HepG2 (cell line): ENCODE results near the gene NKD1. TPM values are rescaled to one million over a fixed set of nuclear protein-coding genes. Genes with fewer than 3 reads are reported as not detected.

Source experiments
- CEBPB ChIP-seq: IDR thresholded peaks from 2 replicates; pipeline ENCODE4 v1.6.1; 2011; ENCODE audit warnings: low read depth, low read length, improper control_type of control experiment, borderline replicate concordance
- CTCF ChIP-seq: sonication (generic); formaldehyde crosslinking; IDR thresholded peaks from 2 replicates; pipeline ENCODE4 v1.5.0; 2020; ENCODE audit warnings: mild to moderate bottlenecking, missing genetic modification reagents, moderate library complexity
- DZIP1 ChIP-seq: sonication (generic); formaldehyde crosslinking; IDR thresholded peaks from 2 replicates; pipeline ENCODE4 v1.5.0; 2020; ENCODE audit warnings: mild to moderate bottlenecking, missing genetic modification reagents
- HIVEP1 ChIP-seq: sonication (generic); formaldehyde crosslinking; IDR thresholded peaks from 2 replicates; pipeline ENCODE4 v1.4.0; 2020; ENCODE audit warnings: mild to moderate bottlenecking, missing genetic modification reagents
- HNRNPL ChIP-seq: fragments of 200-400 bp; formaldehyde crosslinking; IDR thresholded peaks from 2 replicates; pipeline ENCODE4 v1.6.1; 2017; ENCODE audit warnings: mild to moderate bottlenecking, low read depth, low read length
- HOXA7 ChIP-seq: sonication (generic); formaldehyde crosslinking; IDR thresholded peaks from 2 replicates; pipeline ENCODE4 v1.8.1; 2022; ENCODE audit warnings: mild to moderate bottlenecking, missing genetic modification reagents, moderate library complexity
- MAFF ChIP-seq: IDR thresholded peaks from 2 replicates; pipeline ENCODE4 v1.6.1; 2011; ENCODE audit warnings: low read depth, low read length, improper control_type of control experiment
- MAZ ChIP-seq, 2 experiments: sonication (generic) in 1 of 2; formaldehyde crosslinking in 1 of 2; IDR thresholded peaks; 2 replicates each; pipeline versions ENCODE4 v1.5.0 to v1.6.1; 2012 to 2020; ENCODE audit warnings: low read depth in 2 of 2, mild to moderate bottlenecking in 2 of 2, borderline replicate concordance in 1 of 2, improper control_type of control experiment in 1 of 2, low read length in 1 of 2, missing genetic modification reagents in 1 of 2, moderate library complexity in 1 of 2
- NFE2L1 ChIP-seq: sonication (generic); formaldehyde crosslinking; IDR thresholded peaks from 2 replicates; pipeline ENCODE4 v1.4.0; 2020; ENCODE audit warnings: missing genetic modification reagents, mild to moderate bottlenecking, borderline replicate concordance
- RBM39 ChIP-seq: fragments of 200-400 bp; formaldehyde crosslinking; IDR thresholded peaks from one replicate; pipeline ENCODE4 v1.6.1; 2018; ENCODE audit warnings: antibody characterized with exemption, mild to moderate bottlenecking, low read depth, low read length; ENCODE audit not compliant: poor library complexity, severe bottlenecking
- TBX2 ChIP-seq: sonication (generic); formaldehyde crosslinking; IDR thresholded peaks from 2 replicates; pipeline ENCODE4 v1.5.0; 2020; ENCODE audit warnings: missing genetic modification reagents, mild to moderate bottlenecking, borderline replicate concordance
- ZBTB7A ChIP-seq: sonication (generic); formaldehyde crosslinking; IDR thresholded peaks from 2 replicates; pipeline ENCODE4 v1.8.0; 2022; ENCODE audit warnings: mild to moderate bottlenecking, missing genetic modification reagents
- ZMYM2 ChIP-seq: sonication (generic); formaldehyde crosslinking; IDR thresholded peaks from 2 replicates; pipeline ENCODE4 v1.8.0; 2022; ENCODE audit warnings: mild to moderate bottlenecking, missing genetic modification reagents
- ZNF296 ChIP-seq: sonication (generic); formaldehyde crosslinking; conservative IDR thresholded peaks from 2 replicates; pipeline ENCODE4 v1.5.0; 2020; ENCODE audit warnings: mild to moderate bottlenecking, missing genetic modification reagents
- ZNF382 ChIP-seq: sonication (generic); formaldehyde crosslinking; IDR thresholded peaks from 2 replicates; pipeline ENCODE4 v1.5.0; 2020; ENCODE audit warnings: missing genetic modification reagents, mild to moderate bottlenecking, borderline replicate concordance
- polyA plus RNA-seq, 8 experiments: library from polyadenylated mRNA; depleted of rRNA in 3 of 8; stranded (reverse) in 7 of 8; unstranded in 1 of 8; fragments of >200 nt; fragmentation: Illumina TruSeq in 4 of 8; extraction: Trizol in 4 of 8; gene quantifications; 2 replicates each; pipeline versions ENCODE4 v1.2.1 to v1.2.3, GENCODE V29; 2011 to 2016; ENCODE audit warnings: low read depth in 4 of 8, missing spikeins in 1 of 8, mixed read lengths in 1 of 8; ENCODE audit not compliant: insufficient read depth in 1 of 8
- total RNA-seq, 5 experiments: library from RNA; depleted of rRNA; stranded (reverse); fragments of >200 nt; fragmentation: Illumina TruSeq; extraction: Trizol; gene quantifications; 2 replicates each; pipeline ENCODE4 v1.2.3, GENCODE V29; 2016; ENCODE audit warnings: low read depth in 1 of 5
- TF ChIP-seq, protein P1 (sequence below): sonication (generic); formaldehyde crosslinking; IDR thresholded peaks from 2 replicates; pipeline ENCODE4 v1.4.0; 2020; ENCODE audit warnings: mild to moderate bottlenecking, missing genetic modification reagents, borderline replicate concordance

Gene NKD1
- total and polyA plus RNA-seq, 2 of the 13 experiments (the other 11 are each of a cell fraction or from before 2014, with no cell fraction given) = 70.4 to 121 TPM

- TF ChIP-seq CTCF (CRISPR knock-in tag) (peak; percentile 39; the same call in 1 of the 2 replicates), DZIP1 (no peak), HIVEP1 (CRISPR knock-in tag) (peak; percentile 66; the same call in 1 of the 2 replicates), NFE2L1 (CRISPR knock-in tag) (no peak), ZBTB7A (CRISPR knock-in tag) (peak; percentile 83; the same call in 1 of the 2 replicates), MAZ (IDR thresholded peaks at IDR 0.05; ENCODE audit: borderline replicate concordance, low read depth, low read length) (peak; percentile 71; the same call in 1 of the 2 replicates), MAZ (CRISPR knock-in tag; IDR thresholded peaks at IDR 0.05; ENCODE audit: low read depth) (peak; percentile 61), ZNF296 (CRISPR knock-in tag) (no peak), MAFF (no peak), HOXA7 (CRISPR knock-in tag) (no peak), ZMYM2 (CRISPR knock-in tag) (0 out of 2 replicates have a peak, but pooled peaks have one; percentile 34), CEBPB (no peak), ZNF382 (no peak), TBX2 (peak; percentile 99), HNRNPL (peak; percentile 100), RBM39 (peak; percentile 93)
- TF ChIP-seq, protein P1, sequence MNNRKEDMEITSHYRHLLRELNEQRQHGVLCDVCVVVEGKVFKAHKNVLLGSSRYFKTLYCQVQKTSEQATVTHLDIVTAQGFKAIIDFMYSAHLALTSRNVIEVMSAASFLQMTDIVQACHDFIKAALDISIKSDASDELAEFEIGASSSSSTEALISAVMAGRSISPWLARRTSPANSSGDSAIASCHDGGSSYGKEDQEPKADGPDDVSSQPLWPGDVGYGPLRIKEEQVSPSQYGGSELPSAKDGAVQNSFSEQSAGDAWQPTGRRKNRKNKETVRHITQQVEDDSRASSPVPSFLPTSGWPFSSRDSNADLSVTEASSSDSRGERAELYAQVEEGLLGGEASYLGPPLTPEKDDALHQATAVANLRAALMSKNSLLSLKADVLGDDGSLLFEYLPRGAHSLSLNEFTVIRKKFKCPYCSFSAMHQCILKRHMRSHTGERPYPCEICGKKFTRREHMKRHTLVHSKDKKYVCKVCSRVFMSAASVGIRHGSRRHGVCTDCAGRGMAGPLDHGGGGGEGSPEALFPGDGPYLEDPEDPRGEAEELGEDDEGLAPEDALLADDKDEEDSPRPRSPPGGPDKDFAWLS (CRISPR knock-in tag) = peak; percentile 73; the same call in 1 of the 2 replicates
Measured at GRCh38 chr16:50539053-50539695, 9.0 kb upstream of the NKD1 start (continued).
